HG03175 (cell line): ENCODE results near the gene FOXL3.
"Not testable (repeated sequence)": the region's sequence is repeated elsewhere in the genome, so short reads cannot be mapped to it uniquely, and the experiment has no call there.

ENCODE experiments used
- ATAC-seq: cut with Tn5 transposase; IDR thresholded peaks from one replicate; pipeline ENCODE4 v1.9.1; 2021; ENCODE audit warnings: mild to moderate bottlenecking, moderate library complexity; ENCODE audit not compliant: unreplicated experiment

The FOXL3 gene

GRCh38 chr7:289756-290553 is at the start of gene FOXL3:
Gene FOXL3, plus strand, starts transcription at chr7:290170. Its CDS starts 0 bp downstream, at chr7:290170.
- no peak for ATAC-seq

- ATAC-seq = no peak
These were observed 49.0 kb upstream of the FOXL3 start for GRCh38 chr7:240887-241421.

GRCh38 chr7:241513-241912 is 48.5 kb upstream of the FOXL3 start:
- ATAC-seq = no peak

GRCh38 chr7:242826-243579 is 47.0 kb upstream of the FOXL3 start:
- ATAC-seq = not testable (repeated sequence)

GRCh38 chr7:243580-243978 is 46.4 kb upstream of the FOXL3 start:
- not testable (repeated sequence) for ATAC-seq

GRCh38 chr7:244974-245373 is 45.0 kb upstream of the FOXL3 start:
- ATAC-seq = no peak

- no peak for ATAC-seq
These were observed 44.2 kb upstream of the FOXL3 start for GRCh38 chr7:245574-246295.

GRCh38 chr7:246451-246850 is 43.5 kb upstream of the FOXL3 start:
- no peak for ATAC-seq

GRCh38 chr7:247181-247580 is 42.8 kb upstream of the FOXL3 start:
- ATAC-seq = no peak

- ATAC-seq = no peak
These were observed 42.3 kb upstream of the FOXL3 start for GRCh38 chr7:247636-248035.

- ATAC-seq = no peak
These were observed 41.1 kb upstream of the FOXL3 start for GRCh38 chr7:248732-249435.

GRCh38 chr7:249989-250388 is 40.0 kb upstream of the FOXL3 start:
- no peak for ATAC-seq

GRCh38 chr7:250523-250922 is 39.4 kb upstream of the FOXL3 start:
- no peak for ATAC-seq

- ATAC-seq = no peak
These were observed 39.0 kb upstream of the FOXL3 start for GRCh38 chr7:251005-251404.

GRCh38 chr7:251446-252175 is 38.4 kb upstream of the FOXL3 start:
- no peak for ATAC-seq

- ATAC-seq = no peak
These were observed 37.6 kb upstream of the FOXL3 start for GRCh38 chr7:252216-252965.

- no peak for ATAC-seq
These were observed 37.0 kb upstream of the FOXL3 start for GRCh38 chr7:252981-253380.

GRCh38 chr7:253581-254336 is 36.2 kb upstream of the FOXL3 start:
- no peak for ATAC-seq
